K562 (cell line): ENCODE results near the gene CRB2. TPM values are rescaled to one million over a fixed set of nuclear protein-coding genes. Genes with fewer than 3 reads are reported as not detected.

Experiments used
- CHD7 ChIP-seq: fragments of 200-600 bp; sonication (generic); IDR thresholded peaks from one replicate; pipeline ENCODE4 v1.6.1; 2012; ENCODE audit warnings: mild to moderate bottlenecking, low read depth, low read length, inconsistent platforms
- MAFF ChIP-seq: IDR thresholded peaks from 2 replicates; pipeline ENCODE4 v1.6.1; 2012; ENCODE audit warnings: low read length, improper control_type of control experiment
- POU5F1 ChIP-seq: fragments of 150-350 bp; IDR thresholded peaks from 2 replicates; pipeline ENCODE4 v1.6.1; 2014; ENCODE audit warnings: borderline replicate concordance, low read length, low read depth, mild to moderate bottlenecking; ENCODE audit not compliant: partially characterized antibody
- RHOXF2B ChIP-seq: fragments of 250-450 bp; sonication (Bioruptor Pico); conservative IDR thresholded peaks from 2 replicates; pipeline ENCODE4 v1.5.1; 2021
- ZBTB2 ChIP-seq: fragments of 450-650 bp; IDR thresholded peaks from 2 replicates; pipeline ENCODE4 v1.6.1; 2016; ENCODE audit warnings: antibody characterized with exemption
- ZBTB5 ChIP-seq: fragments of 450-650 bp; IDR thresholded peaks from 2 replicates; pipeline ENCODE4 v1.6.1; 2017; ENCODE audit warnings: antibody characterized with exemption
- polyA plus RNA-seq, 8 experiments: library from polyadenylated mRNA; depleted of rRNA in 4 of 8; stranded (reverse) in 5 of 8; unstranded in 3 of 8; fragments of >200 nt; fragmentation: Nextera tagmentation in 2 of 8; fragmentation: Illumina TruSeq in 1 of 8; extraction: Ambion mirVana in 2 of 8; extraction: Trizol in 1 of 8; gene quantifications; 2 replicates each; pipeline versions ENCODE4 v1.2.1 to v1.2.3, GENCODE V29; 2011 to 2014; ENCODE audit warnings: inconsistent platforms in 1 of 8, missing spikeins in 1 of 8
- total RNA-seq, 7 experiments: library from RNA; depleted of rRNA in 6 of 7; stranded (reverse); fragments of >200 nt in 6 of 7; fragmentation: Illumina TruSeq in 2 of 7; extraction: Trizol in 2 of 7; gene quantifications; 2 replicates each; pipeline versions ENCODE4 v1.2.1 to v1.2.3, GENCODE V29; 2011 to 2021; ENCODE audit warnings: low replicate concordance in 1 of 7
- TF ChIP-seq, protein P1 (sequence below): fragments of 250-450 bp; sonication (Bioruptor Pico); IDR thresholded peaks from 2 replicates; pipeline ENCODE4 v1.4.0; 2020; ENCODE audit warnings: mild to moderate bottlenecking, moderate library complexity, borderline replicate concordance

Gene CRB2
- total and polyA plus RNA-seq, 9 of the 15 experiments (the other 6 are each of a cell fraction or from before 2014, with no cell fraction given) = 0.13 to 1.2 (median 0.25) TPM; not detected in 2

DNA sequence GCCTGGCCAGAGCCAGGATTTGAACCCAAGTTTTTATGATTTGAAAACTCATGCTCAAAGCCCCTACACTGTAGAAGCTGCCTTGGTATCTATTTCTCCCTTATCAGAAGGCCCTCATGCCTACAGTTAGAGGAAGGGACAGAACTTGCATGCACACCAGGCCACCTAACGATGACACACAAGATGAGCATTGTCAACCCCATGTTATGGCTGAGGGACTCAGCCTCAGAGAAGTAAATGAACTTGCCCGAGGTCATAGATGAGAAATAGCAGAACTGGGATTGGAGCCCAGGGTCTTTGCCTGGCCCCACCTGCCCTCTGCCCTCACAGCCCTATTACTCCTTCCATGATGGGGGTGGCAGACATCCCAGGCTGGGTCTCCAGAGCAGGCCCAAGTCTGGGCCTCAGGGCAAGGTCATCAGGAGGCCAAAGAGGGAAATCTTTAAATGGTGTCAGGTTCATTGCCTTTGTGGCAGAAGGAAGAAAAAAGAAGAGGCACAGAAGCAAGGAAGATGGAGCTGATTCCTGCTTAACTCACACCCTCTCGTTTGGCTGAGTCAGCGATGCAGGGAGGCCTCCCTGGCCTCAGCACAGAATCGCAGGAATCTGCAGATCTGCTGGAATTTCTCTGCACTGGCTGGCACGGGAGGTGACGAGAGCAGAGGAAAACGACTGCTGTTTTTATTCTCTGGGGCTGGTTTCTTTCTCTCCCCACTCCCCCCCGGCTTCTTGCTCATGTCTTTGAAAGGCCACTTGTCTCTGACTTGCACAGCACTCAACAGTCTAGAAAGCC lies 20.6 kb upstream of the CRB2 start (continued):
- TF ChIP-seq, protein P1, sequence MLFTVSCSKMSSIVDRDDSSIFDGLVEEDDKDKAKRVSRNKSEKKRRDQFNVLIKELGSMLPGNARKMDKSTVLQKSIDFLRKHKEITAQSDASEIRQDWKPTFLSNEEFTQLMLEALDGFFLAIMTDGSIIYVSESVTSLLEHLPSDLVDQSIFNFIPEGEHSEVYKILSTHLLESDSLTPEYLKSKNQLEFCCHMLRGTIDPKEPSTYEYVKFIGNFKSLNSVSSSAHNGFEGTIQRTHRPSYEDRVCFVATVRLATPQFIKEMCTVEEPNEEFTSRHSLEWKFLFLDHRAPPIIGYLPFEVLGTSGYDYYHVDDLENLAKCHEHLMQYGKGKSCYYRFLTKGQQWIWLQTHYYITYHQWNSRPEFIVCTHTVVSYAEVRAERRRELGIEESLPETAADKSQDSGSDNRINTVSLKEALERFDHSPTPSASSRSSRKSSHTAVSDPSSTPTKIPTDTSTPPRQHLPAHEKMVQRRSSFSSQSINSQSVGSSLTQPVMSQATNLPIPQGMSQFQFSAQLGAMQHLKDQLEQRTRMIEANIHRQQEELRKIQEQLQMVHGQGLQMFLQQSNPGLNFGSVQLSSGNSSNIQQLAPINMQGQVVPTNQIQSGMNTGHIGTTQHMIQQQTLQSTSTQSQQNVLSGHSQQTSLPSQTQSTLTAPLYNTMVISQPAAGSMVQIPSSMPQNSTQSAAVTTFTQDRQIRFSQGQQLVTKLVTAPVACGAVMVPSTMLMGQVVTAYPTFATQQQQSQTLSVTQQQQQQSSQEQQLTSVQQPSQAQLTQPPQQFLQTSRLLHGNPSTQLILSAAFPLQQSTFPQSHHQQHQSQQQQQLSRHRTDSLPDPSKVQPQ (CRISPR knock-in tag) = no peak
- peak; percentile 92 for TF ChIP-seq MAFF
- TF ChIP-seq POU5F1 = no peak
- no peak for TF ChIP-seq ZBTB5
- no peak for TF ChIP-seq RHOXF2B (CRISPR knock-in tag)
- no peak for TF ChIP-seq CHD7
- TF ChIP-seq ZBTB2 = no peak
